Pancreas (tissue), 10 donors: ENCODE data around the gene FAM228A. TPM values are rescaled to one million over a fixed set of nuclear protein-coding genes. Genes with fewer than 3 reads are reported as not detected.

Experiments
- ATAC-seq, 4 donors: fragments of 200-7000 bp; cut with Tn5 transposase; one replicate each; pipeline versions ENCODE4 v1.8.0 to v1.9.1; 2020; ENCODE audit warnings: mild to moderate bottlenecking in 4 of 4, moderate library complexity in 4 of 4
- DNase-seq, 6 donors: peaks; one replicate each; pipeline ENCODE4 v3.0.0-alpha.2; 2020
- FAIRE-seq: peaks from 2 replicates; lab custom pipeline; 2012; peaks lifted over from hg19 to GRCh38; lab: Jason Lieb, UNC
- H3K27ac ChIP-seq, 4 donors: fragments of 200-600 bp; sonication (generic); 1 replicate in 3 of 4; 2 replicates in 1 of 4; pipeline versions ENCODE4 v1.5.0 to v1.8.0; 2020
- H3K27me3 ChIP-seq, 4 donors: fragments of 200-600 bp; one replicate each; pipeline ENCODE4 v1.8.0; 2021
- H3K36me3 ChIP-seq, 3 donors: fragments of 200-600 bp; sonication (generic) in 1 of 3; one replicate each; pipeline versions ENCODE4 v1.5.0 to v1.8.0; 2020 to 2021
- H3K4me1 ChIP-seq, 3 donors: fragments of 200-600 bp; one replicate each; pipeline ENCODE4 v1.8.0; 2021
- H3K4me3 ChIP-seq, 4 donors: fragments of 200-600 bp; sonication (generic) in 2 of 4; one replicate each; pipeline versions ENCODE4 v1.5.0 to v1.8.0; 2020 to 2021
- H3K9me3 ChIP-seq, 4 donors: fragments of 200-600 bp; one replicate each; pipeline ENCODE4 v1.8.0; 2021
- CTCF ChIP-seq, 4 donors: fragments of 200-600 bp; sonication (generic) in 3 of 4; IDR thresholded peaks; one replicate each; pipeline versions ENCODE4 v1.5.0 to v1.8.0; 2021; ENCODE audit warnings: antibody characterized with exemption in 4 of 4
- WGBS, 2 donors: extraction: QIAGEN DNeasy Blood & Tissue Kit; methylation state at CpG; one replicate each; pipeline ENCODE4 v1.1.7; 2013; 5-methylcytosine and 5-hydroxymethylcytosine counted together
- intact Hi-C, 3 donors: fragments of 100-400 bp; cut with DNase I; formaldehyde crosslinking; loops; one replicate each; pipeline versions ENCODE4 v1.11.1 to v1.14.2; 2022
- polyA plus RNA-seq, 2 donors: library from polyadenylated mRNA; stranded (reverse); fragments of 200-250 nt; gene quantifications; one replicate each; pipeline ENCODE4 v1.2.3, GENCODE V29; 2013
- total RNA-seq, 6 donors: library from RNA; stranded (reverse); fragmentation: NEBNext Ultra II Directional in 4 of 6; extraction: Animal tissue kit (Norgen Biotek cat#: 25700) in 4 of 6; gene quantifications; one replicate each; pipeline versions ENCODE4 v1.2.1 to v1.2.4, GENCODE V29; 2021 to 2023
- donor health status: healthy with polysubstance abuse.
- donor health status: DM: no; HTN: no; CAD: no; lungs with moderate emphysema.
- donor health status: DM: no; HTN: no; CAD: no.
- donor health status: control.
- donor health status: control.
- donor health status: Bipolar disorder and iron deficiency.
- donor health status: DM: yes; HTN: yes; CAD: no.
- donor health status: DM: no; HTN: no; CAD: no.
- donor health status: DM: no; HTN: no; CAD: no.
- donor health status: DM: yes; HTN: yes; CAD: no.

The FAM228A gene
- total and polyA plus RNA-seq, 8 donors, result 0.19 to 0.56 (median 0.34) TPM; not detected in 1

GRCh38 chr2:24220554-24221291 lies 45.9 kb downstream of the FAM228A start:
- DNase-seq (no peak), ATAC-seq (no peak), FAIRE-seq (no peak)
- Histone ChIP-seq H3K27me3 (no peaks in the 10 kb centered on the region), H3K4me3 (no peak overlapping the region), H3K9me3 (no peaks in the 10 kb centered on the region), H3K27ac (no peak overlapping the region), H3K4me1 (no peaks in the 10 kb centered on the region), H3K36me3 (peaks cover 0 to 42% (median 4%) of the 10 kb centered on the region in 3 donors)
- intact Hi-C loops, result loop anchor here in 1 of 3 donors (10.0 kb wide), 1 partner anchor 164 kb away; no protein-coding TSS in a partner anchor
- WGBS, 2 donors, result 87 to 89% methylated on average over 20 of the region's 20 CpGs
- TF ChIP-seq CTCF (IDR thresholded peaks at IDR 0.05), result no peak

GRCh38 chr2:24221343-24222050 lies 46.6 kb downstream of the FAM228A start:
- intact Hi-C loops, result loop anchor here in 1 of 3 donors (10.0 kb wide), 1 partner anchor 163 kb away; no protein-coding TSS in a partner anchor
- FAIRE-seq (no peak), ATAC-seq (no peak), DNase-seq (no peak)
- peaks cover 0 to 34% (median 4%) of the 10 kb centered on the region in 3 donors for H3K36me3 ChIP-seq
- H3K27me3 ChIP-seq, result no peaks in the 10 kb centered on the region
- H3K4me1 ChIP-seq, result no peaks in the 10 kb centered on the region
- no peak for TF ChIP-seq CTCF (IDR thresholded peaks at IDR 0.05)
- H3K4me3 ChIP-seq, result no peak overlapping the region
- H3K9me3 ChIP-seq, result no peaks in the 10 kb centered on the region
- no peak overlapping the region for H3K27ac ChIP-seq
- WGBS, 2 donors, result 90 to 94% methylated on average over 6 of the region's 6 CpGs

- ATAC-seq, result no peak
- 74 to 77% methylated on average over 6 of the region's 6 CpGs for WGBS, 2 donors
- no peak overlapping the region for H3K27ac ChIP-seq
- H3K9me3 ChIP-seq, result no peaks in the 10 kb centered on the region
- no peak for FAIRE-seq
- peaks cover 0 to 28% (median 4%) of the 10 kb centered on the region in 3 donors for H3K36me3 ChIP-seq
- intact Hi-C loops, result loop anchor here in 1 of 3 donors (10.0 kb wide), 1 partner anchor 162 kb away; no protein-coding TSS in a partner anchor
- TF ChIP-seq CTCF (IDR thresholded peaks at IDR 0.05), result no peak
- H3K4me3 ChIP-seq, result no peak overlapping the region
- H3K4me1 ChIP-seq, result no peaks in the 10 kb centered on the region
- H3K27me3 ChIP-seq, result no peaks in the 10 kb centered on the region
- no peak for DNase-seq
Observed at GRCh38 chr2:24222946-24223345, 48.1 kb downstream of the FAM228A start.

- intact Hi-C loops, result loop anchor here in 1 of 3 donors (10.0 kb wide), 1 partner anchor 159 kb away; no protein-coding TSS in a partner anchor
- H3K9me3 ChIP-seq, result no peaks in the 10 kb centered on the region
- peaks cover 0 to 5% (median under 1%) of the 10 kb centered on the region in 3 donors for H3K36me3 ChIP-seq
- no peaks in the 10 kb centered on the region for H3K4me1 ChIP-seq
- DNase-seq (no peak), ATAC-seq (peak in 1 of 4 donors; percentile 35), FAIRE-seq (no peak)
- no peaks in the 10 kb centered on the region for H3K27me3 ChIP-seq
- no peak for TF ChIP-seq CTCF (IDR thresholded peaks at IDR 0.05)
- WGBS, 2 donors, result 92 to 95% methylated on average over 9 of the region's 9 CpGs
- no peak overlapping the region for H3K27ac ChIP-seq
- no peak overlapping the region for H3K4me3 ChIP-seq
Observed at GRCh38 chr2:24225499-24226242, 50.8 kb downstream of the FAM228A start.
